ENCODE data around the gene CMIP.
A peak's percentile ranks its signal among the peaks of the same experiment; 100 is the strongest.

CMIP gene

DNA sequence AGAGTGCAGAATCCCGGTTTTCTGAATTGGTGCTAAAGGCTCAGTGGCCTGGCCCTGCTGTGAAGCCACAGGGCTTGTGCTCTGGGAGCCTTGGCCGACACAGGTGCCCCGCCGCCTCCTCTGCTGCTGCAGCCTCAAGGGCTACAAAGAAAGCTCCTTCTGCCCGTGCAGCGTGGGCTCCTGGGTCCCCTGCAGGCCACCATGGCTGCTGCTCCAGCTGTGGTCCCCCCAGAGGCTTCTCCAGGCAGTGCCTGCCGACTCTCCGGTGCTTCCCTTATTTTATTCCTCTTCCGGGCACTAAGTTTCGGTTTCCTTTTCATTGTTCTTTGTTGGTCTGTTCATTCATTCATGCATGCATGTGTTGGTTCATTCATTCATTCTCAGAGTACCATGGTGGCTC, 53.1 kb downstream of the CMIP start:
- DNase-seq = no peak

DNA sequence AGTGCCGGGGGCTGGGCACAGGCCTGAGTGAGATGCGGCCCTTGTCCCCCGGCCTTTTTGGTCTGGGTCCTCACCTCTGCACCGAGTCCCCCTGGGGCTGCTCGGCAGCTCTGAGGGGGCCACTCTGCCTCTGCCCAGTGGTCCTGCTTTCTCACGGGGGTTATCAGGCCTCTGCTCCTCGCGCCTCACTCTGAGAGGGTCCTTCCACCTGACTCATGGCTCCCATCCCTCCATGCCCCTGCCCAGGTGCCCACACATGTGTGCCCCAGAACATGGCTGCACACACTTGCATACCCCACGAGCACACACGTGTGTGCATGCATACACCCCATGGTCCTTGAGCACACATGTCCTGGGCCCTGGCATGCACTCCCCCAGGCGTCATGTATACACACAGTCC, 53.7 kb downstream of the CMIP start:
- no peak for DNase-seq

DNA sequence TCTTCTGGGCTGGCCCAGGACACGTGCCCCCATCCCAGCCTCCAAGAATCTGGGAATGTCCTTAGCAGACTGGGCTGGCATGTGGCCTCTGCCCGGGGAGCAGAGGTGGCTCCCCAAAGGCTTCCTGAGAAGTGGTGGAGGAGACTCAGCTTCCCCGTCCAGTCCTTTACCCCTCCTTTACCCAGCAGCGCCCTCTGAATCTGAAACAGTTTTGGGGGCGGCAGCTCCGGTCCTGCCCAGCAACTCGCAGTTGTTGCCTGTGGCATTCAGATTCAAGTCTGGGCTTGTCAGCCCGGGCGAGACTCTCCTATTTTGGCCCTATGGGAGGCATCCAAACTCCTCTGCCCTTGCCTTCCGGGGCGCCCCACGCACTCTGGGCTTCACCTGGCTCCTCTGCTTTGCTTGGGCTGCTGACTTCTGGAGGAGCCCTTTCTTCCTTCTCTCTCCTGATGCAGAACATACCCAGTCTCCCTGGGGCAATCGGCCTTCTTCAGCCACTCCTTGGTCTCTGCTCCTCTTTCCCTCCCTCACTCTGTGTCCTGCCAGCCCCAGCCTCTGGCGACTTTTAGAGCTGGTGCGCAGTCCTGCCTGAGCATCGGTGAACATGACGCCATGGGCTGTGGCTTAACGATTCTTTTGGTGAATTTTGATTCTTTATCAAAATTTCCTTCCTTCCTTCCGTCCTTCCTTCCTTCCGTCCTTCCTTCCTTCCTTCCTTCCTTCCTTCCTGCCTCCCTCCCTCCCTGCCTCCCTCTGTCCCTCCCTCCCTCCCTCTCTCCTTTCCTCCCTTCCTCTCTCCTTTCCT, 55.2 kb downstream of the CMIP start:
- DNase-seq = no peak

DNA sequence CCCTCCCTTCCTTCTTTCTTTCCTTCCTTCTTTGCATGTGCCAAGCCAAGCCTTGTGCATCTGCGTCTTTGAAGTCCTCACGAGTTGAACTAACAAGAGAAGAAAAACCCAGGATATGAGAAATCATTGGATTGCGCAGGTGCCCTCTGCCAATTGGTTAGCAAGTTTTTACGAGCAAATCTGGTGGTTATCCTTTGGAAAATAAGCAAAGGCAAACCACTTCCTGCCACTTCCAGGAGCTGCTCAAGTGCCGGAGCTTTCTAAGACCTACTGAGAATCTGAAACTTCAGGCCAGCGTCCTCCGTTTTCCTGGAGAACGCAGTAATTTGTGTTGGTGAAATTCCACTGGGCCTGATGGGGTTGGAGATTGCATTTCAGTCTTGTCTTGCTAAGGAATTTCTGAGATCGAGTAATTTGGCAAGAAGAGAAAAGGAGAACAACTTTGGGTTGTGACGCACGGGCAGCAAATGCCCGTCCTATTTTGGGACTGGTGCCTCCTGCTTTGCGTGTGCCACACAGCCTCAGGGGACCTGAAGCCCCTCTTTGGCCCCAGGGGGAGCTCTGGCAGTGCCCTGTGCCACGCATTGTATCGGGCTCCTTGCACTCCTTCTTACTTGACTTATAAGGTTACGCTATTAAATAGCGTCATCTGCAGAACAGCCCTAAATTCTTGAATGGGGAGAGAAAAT, 56.4 kb downstream of the CMIP start:
- DNase-seq = no peak

DNA sequence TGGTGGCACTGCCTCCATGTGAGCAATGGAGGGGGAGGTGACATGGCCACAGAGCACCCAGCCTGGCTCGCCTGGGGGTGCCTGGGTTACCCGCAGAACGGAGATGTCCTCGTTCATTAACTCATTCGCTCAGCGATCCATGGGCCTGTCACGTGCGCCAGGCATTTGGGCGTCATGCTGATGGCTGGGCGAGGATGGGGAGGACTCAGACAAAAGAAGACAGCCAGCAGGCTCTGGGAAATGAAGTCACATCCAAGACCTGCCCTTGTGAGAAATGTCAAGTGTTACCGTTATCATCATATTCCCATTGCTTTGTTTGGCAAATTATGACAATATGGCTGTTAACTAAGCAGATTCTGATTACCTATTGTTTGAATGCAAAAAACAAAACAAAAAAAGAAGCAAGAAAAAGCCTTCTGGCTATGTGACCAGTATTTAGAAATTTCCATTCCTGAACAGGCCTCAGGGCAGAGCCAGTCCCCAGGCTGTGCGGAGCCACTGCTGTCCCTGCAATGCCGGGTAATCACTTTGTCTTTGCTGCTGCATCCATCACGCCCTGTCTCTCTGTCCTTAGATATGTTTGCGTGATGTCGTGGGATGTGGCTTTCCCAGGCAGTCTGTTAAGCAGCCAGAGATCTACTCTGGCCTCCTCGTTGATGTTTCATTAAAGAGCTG, 57.9 kb downstream of the CMIP start:
- DNase-seq = no peak

DNA sequence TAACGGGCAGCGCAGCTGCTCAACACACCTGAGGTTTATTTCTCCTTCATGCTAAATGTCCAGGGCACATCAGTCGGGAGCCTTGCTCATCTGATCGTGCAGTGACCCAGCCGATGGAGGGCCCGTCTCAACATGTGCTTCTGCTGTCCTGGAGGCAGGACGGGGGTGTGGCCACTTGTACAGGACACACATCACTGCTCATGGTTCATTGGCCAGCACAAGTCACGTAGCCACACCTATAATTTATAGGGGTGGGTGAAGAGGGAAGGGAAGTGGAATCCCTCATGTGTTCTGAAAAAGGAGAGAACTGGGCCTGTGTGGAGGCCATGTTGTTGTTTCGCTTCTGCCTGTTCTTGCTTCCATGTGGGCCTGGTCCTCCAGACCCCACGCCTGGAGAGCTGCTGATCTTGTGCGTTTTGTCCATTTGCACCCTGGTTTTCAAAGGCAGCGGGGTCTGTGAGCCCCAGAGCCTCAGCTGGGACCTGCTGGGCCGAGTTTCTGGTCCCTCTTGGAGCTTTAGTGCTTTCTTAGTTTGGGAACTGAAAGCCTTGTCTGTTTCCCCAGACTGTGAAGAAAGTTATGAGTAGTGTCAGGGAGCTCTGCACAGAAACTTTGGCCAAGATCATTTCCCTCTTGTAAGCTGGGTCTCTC, 60.5 kb downstream of the CMIP start:
- DNase-seq = no peak

DNA sequence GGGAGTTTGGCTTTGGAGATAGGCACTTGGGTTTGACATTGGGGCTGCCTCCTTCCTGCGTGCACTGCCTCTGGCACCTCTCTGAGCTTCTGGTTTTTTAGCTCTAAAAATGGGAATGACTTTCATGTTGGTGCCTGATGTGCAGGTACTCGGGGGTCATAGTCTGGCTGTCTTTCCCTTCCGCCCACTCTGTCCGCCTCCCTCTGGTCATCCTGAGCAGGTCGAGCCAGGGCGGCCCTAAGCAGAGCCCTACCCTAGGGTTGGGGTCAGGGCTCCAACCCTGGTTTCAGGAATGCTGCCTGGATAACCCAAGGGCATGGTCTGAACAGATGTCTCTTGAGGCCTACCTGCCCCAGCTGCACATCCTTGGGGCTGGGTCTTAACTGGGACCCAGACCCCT, 64.8 kb downstream of the CMIP start:
- no peak for DNase-seq

DNA sequence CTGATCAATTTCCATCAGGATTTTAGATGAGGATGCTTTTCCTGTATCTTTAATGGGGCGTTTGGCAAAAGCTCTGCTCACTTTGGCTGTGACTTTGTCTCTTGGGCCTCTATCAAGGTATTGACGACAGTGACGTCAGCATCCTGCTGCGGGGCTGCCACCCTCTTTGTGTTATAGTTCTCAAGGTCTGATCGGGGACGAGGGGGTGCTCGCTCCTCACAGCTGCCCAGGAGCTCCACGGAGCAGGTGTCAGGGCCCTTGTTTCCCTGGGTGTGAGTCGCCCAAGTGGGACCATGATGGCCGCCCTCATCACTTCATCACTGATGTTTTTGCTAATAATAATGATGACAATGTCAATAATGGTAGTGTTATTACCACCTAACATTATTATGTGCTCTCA, 65.4 kb downstream of the CMIP start:
- DNase-seq = no peak

DNA sequence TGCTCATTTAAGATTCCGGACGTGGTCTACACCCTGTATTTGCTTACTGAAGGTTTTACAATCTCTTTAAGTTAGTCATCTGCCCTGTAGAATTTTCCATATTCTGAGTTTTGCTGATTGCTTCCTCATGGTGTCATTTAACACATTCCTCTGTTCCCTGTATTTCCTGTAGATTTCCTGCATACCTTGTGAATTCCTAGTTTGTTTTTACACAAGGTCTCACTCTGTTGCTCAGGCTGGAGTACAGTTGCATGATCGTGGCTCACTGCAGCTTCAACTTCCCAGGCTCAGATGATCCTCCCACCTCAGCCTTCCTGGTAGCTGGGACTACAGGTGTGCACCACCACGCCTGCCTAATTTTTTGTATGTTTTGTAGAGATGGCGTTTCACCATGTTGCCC, 66.8 kb downstream of the CMIP start:
- DNase-seq = no peak

DNA sequence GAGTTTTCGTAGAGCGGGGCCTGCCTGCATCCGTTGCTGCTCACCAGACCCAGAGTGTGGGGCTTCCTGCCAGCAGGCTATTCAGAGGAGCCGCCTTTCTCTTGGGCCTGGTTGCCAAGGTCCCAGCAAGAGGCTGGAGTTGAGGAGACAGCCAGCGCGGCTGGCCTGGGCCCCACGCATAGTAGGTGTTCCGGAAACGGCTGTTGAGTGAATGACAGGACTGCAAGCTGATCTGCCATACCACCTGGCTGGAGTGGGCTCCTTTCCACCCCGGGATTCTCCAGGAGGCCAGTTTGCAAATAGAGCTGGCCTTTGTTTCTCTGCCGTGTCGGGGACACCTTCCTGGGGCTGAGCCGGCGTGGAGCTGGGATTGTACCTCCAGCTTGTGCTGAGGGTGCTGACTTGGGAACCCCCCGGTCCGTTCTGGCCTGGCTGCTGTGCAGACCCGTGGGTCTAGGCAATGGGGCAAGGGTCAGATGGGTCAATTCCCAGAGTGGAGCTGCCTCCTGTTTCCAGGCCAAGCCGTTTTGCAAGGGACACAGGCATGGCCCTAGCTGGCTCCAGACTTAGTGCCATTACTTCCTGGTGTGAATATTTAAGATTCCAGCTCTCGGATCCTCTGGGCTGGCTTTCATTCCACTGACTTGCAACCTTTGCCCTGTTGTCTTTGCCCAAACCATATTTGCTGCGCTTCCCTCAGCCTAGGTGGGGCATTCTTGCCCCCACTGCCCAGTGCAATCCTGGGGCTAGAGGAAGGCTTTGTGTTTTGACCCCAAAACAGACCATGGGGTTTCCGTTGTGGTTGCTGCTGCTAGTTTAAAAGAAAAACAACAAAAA, 68.8 kb downstream of the CMIP start:
- no peak for DNase-seq

DNA sequence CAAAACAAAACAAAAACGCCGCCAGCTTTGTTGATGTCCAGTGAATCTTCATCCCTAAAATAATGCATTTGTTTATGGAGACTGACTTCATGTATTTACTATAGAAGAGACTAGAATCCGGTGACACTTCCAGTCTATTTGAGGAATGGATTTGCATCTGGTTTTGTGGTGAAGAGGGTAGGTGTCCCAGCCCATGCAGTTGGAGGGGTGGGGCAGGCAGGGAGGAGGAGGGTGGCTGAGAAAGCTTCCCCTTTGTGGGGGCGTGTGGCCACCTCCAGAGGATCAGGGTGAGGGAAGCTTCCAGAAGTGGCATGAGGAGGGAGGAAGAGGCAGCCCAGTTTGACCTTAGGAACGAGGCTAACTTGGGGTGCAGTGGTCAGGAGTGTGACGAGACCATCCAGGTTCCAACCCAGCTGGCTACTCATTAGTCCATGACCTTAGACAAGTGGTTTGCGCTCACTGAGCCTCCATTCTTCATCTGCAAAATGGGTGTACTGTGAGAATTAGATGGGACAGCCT, 69.5 kb downstream of the CMIP start:
- DNase-seq = no peak

DNA sequence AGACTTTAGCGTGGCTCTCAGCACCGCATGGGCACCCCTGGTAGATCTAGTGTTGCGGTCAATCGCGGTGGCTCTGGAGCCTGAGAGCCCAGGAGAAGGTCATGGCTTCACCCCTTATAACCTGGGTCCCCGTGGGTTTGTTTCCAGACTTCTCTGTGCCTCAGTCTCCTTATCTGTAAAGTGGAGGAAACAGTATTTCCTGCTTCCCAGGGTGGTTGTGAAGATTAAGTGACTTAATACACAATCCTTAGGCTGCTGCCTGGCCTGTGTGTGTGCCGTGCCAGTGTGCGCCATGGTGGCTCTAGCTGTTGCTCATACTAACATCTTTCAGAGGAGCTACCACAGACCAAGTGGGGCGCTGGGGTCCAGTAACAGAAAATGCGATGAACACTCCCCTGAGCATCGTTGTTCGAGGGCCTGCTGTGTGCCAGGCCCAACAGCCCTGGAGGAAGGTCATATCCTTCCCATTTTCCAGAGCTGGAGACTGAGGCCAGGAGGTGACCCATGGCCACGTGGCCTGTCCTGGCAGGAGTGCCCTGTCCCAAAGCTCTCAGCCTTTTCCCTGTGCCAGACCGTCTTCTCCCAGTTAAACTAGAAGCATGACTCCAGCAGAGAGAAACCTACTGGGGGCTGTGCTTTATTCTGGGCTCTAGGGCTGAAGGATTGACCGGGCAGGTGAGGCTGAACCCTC, 70.1 kb downstream of the CMIP start:
- DNase-seq = no peak

DNA sequence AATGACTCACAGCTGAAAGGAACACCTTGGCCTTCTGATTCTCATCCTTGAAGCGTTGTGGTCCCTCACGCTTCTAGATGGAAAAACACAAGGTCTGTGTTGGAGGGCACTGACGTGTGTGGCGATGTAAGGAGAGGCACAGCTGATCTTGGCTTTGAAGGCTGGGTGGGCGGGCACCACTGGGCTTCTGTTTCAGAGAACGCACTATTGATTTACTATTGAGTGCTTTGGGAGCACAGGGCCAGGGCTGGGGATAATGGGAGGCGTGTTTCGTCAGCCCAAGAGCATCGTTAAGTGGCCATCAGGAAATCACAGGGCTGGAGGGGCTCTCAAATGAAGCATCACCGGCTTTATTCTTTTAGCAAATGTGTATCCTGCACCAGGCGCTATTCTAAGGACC, 70.7 kb downstream of the CMIP start:
- DNase-seq = peak; percentile 36

DNA sequence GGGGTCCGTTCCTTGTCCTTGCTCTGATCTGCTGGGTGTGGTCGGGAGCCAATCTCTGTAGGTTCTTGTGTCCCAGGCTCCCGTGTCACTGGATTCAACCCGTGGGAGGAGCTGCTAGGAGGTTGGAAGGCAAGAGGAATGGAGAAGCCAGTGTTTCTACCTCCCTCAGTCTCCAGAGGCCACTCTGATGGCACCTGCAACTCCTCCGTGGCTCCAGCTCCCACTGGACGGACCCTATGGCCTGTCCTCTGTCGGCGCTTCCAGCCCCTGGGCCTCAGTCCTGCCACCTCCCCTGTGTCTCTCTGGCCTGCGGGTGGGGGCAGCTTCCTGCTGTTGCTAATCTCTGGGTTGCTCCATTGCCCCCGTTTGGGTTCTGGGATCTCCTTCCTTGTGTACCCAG, 71.1 kb downstream of the CMIP start:
- DNase-seq = no peak

DNA sequence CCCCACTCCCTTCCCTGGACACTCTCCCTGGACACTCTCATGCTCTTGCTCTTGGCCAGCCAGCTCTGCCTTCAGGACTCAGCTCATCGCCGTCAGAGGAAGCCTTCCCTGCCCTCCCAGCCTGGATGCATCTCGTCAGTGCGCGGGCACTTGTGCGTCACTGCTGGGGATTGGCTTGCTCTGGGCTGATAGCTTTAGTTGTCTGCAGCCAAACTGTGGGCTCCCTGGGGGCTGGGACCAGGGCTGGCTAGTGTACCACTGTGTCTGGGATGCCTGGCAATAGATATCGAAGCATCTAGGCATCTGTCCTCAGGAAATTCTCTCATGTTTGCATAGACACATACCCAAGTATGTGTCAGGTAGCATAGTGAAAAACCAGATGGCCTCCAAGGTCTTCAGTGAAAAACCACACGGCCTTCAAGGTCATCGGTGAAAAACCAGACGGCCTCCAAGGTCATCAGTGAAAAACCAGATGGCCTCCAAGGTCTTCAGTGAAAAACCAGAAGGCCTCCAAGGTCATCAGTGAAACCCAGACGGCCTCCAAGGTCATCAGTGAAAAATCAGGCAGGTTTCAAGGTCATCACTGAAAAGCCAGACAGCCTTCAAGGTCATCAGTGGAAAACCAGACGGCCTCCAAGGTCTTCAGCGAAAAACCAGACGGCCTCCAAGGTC, 72.0 kb downstream of the CMIP start:
- no peak for DNase-seq

DNA sequence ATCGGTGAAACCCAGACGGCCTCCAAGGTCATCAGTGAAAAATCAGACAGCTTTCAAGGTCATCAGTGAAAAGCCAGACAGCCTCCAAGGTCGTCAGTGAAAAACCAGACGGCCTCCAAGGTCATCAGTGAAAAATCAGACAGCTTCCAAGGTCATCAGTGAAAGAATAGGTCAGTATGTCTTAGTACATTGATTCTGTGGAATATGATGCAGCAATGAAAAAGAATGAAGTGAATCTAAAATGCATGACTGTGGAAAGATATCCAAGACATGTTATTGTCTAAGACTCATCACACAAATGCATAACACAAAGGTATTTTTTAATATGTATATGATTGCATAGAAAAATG, 72.5 kb downstream of the CMIP start:
- DNase-seq = no peak

DNA sequence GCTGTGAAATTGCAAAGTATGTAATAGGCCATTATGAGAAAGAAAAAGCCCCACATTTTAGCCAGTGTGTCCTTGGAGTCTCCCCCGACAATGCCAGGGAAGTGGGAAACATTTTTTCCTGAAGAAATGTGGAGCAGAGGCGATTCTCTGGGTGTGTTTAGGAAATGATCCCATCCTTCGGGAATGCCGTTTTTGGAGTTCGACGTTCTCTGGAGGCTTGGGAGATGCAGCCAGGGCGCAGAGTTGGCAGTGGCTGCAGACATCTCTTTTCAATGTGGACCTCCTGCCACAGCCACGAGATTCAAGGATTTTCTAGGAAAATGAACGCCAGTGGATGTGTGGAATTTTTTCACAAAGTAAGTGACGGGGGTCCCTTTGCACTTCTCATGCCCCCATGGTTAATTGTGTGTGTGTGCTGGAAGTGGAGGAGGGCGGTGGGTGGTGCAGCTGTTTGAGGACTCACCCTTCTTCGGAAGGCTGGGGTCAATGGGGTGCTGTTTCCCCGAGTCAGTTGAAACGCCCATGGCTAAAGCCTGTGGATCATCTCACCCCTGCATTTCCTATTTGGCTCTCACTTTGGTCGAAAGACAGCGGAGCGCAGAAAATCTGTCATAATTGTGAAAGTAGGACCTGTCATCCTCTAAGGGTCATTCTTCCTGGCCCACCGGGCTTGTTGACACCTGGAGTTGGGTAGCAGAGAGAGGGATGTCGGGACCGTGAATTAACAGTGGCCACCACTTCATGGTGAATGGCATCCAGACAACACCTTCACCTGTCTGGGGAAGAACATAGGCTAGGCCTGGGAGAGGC, 73.2 kb downstream of the CMIP start:
- DNase-seq = no peak

DNA sequence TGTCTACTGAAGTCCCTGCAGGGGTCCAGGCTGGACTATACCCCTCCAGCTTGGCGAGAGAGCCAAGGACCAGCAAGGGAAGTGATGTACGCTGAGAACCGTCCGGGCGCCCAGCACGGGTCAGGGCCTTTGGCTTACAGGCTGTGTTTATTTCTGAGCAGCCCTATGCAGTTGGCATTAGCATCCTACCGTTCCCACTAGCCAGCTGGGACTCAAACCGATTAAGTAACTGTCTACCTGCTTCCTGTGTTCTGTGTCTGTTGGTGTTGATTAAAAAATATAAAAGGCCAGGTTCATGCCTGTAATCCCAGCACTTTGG, 73.8 kb downstream of the CMIP start:
- DNase-seq = no peak

DNA sequence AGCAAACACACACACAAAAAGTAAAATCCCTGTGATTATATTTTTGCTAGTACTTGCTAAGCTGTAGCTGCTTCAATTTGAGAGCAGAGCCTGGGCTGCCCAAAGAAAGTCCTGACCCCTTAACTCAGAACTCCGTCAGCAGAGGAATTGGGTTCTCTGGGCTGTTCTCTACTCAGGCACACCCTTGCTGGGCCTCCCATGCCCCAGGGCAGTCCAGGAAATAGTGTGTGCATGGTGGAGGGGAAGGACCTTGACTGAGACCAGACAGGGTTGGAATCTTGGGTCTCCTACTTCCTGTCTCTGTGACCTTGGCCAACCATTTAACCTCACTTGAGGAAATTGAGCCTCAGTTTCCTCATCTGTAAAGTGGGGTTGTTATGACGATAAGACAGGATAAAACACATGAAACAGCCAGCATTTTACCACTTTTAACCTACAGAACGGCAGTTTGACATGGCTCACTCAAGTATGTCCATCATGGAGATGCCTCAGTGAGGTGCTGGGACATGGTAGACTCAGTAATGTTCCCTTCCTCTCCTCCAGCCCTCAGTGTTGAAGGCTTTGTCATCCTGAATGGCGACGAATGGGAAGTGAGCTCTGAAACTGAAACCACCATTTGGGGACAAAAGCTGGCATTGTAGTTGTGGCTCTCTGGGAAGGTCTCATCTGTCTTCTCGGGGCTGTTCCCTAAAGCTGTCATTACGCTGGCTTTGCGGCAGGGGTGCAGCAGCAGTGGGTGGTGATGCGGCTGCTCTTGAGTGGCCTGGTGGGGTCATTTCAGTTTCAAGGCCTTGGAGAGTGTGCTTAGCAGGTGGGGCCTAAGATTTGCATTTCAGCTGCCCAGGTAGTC, 74.9 kb downstream of the CMIP start:
- no peak for DNase-seq

DNA sequence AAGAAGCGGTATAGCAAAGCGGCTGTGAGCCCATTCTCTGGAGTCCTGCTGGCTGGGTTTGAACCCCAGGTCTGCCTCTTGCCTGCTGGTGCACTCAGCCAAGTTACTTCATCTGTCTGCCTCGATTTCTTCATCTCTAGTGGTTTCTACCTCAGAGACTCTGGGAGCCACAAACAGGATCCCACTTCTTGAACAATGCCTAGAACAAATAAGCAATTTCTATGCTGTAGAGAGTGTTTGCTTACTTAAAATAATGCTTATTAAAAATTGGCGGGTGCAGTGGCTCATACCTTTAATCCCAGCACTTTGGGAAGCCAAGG, 75.5 kb downstream of the CMIP start:
- no peak for DNase-seq
